ENCODE results near the gene MPDZ.

DNA sequence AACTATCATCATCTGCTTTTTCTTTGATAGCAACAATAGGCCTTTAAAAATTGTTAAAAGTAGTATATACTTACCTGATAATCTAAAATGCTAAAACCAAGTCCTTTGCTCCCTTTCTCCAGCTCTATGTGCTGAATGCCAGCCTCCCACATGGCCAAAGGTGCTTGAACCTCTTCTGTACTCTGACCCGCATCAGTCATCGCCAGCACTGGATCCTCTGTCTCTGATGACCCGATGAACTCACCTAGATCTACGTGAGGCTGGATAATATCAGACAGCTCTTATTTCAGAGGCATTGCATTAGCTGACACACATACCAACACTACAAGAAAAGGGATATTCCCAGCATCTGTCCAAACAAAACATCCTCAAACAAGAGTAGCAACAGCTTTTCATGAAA lies 89.5 kb downstream of the MPDZ start:
- TF ChIP-seq POLR2A (IDR thresholded peaks at IDR 0.05) = no peak
- TF ChIP-seq, protein P1, sequence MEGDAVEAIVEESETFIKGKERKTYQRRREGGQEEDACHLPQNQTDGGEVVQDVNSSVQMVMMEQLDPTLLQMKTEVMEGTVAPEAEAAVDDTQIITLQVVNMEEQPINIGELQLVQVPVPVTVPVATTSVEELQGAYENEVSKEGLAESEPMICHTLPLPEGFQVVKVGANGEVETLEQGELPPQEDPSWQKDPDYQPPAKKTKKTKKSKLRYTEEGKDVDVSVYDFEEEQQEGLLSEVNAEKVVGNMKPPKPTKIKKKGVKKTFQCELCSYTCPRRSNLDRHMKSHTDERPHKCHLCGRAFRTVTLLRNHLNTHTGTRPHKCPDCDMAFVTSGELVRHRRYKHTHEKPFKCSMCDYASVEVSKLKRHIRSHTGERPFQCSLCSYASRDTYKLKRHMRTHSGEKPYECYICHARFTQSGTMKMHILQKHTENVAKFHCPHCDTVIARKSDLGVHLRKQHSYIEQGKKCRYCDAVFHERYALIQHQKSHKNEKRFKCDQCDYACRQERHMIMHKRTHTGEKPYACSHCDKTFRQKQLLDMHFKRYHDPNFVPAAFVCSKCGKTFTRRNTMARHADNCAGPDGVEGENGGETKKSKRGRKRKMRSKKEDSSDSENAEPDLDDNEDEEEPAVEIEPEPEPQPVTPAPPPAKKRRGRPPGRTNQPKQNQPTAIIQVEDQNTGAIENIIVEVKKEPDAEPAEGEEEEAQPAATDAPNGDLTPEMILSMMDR (IDR thresholded peaks at IDR 0.05) = no peak
